Neural progenitor cell (in vitro differentiated cells): ENCODE measurements around the gene UBE2Q2.

ENCODE experiments used
- CTCF ChIP-seq: fragments of 200-600 bp; sonication (generic); IDR thresholded peaks from 2 replicates; pipeline ENCODE4 v1.5.1; 2017; ENCODE audit warnings: antibody characterized with exemption, mild to moderate bottlenecking
- EZH2phosphoT487 ChIP-seq: fragments of 200-600 bp; sonication (generic); IDR thresholded peaks from 2 replicates; pipeline ENCODE4 v1.6.1; 2017; ENCODE audit warnings: antibody characterized with exemption

- TF ChIP-seq EZH2phosphoT487 = no peak
- TF ChIP-seq CTCF = no peak
Observed at GRCh38 chr15:75872403-75872990, 29.2 kb downstream of the UBE2Q2 start.
